ENCODE results near the gene PLCB4.

Gene PLCB4

DNA sequence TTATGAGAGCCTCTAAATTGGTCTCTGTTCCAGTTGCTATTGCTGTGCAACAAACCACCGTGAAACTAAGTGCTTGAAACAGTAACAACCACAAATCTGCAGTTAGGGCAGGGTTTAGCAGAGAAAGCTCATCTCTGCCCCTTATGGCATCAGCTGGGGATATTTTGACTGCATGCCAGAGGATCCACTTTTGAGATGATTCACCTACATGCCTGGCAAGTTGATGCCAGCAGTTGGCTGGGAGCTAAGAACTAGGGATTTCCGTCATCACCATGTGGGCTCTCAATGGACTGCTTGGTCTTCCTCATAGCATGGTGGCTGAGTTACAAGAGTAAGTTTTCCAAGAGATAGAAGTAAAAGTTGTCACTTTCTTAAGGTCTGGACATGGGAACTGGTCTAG lies 35.1 kb downstream of the PLCB4 start:
- DNase-seq (ENCODE audit: low spot score): no peak

DNA sequence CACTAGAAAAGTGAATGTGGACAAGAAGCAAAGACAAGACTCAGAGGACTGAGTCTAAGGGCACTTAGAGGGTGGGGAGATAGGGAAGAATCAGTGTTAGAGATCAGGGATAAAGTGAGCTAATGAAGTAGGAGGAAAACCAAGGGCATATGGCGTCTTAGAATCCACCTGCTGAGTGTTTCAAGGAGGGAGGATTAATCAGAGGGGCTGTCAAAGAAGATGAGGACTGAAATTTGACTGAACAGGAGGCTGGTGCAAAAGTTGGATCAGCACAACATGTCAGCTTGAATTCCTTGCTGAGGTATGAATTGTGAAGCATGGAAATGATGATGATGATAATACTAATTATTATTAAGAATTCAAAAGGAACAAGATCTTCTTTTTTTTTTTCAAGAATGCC lies 39.4 kb downstream of the PLCB4 start:
- DNase-seq (ENCODE audit: low spot score): no peak

DNA sequence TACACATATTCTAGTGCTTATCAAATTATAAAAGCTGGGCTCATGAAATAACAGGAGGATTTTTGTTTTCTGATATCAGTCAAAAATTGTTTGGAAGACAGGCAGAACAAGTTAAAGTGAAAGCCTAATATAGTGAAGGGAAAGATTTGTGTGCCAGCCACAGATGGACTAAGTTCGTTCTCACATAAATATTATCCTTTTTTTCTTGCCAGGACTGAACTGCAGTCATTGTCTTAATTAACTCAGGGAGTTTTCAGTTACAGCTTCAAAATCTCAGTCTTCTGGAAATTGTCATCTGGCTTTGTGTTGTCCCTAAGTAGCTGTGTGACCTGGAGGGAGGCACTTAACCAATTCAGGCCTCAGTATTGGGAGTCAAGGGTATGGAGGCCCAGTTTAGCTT lies 40.7 kb downstream of the PLCB4 start:
- DNase-seq (ENCODE audit: low spot score): no peak

DNA sequence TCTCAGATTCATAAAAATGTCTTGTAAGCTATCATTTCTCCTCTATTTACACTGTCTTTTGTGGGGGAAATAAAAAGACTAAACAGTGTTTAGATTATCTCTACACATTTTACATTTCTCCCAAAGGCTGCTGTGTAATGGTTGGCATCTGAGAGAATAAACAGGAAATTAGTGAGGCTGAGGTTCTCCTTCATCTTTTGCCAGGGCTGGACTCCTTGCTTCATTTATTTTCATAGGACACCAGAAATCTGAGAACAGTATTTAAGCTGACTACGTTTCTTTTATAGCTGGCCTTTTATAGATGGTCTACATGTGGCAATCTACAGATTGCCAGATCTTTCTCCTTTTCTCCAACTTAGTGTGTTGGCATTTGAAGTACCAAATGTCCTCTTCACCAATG lies 41.5 kb downstream of the PLCB4 start:
- DNase-seq (ENCODE audit: low spot score): no peak

DNA sequence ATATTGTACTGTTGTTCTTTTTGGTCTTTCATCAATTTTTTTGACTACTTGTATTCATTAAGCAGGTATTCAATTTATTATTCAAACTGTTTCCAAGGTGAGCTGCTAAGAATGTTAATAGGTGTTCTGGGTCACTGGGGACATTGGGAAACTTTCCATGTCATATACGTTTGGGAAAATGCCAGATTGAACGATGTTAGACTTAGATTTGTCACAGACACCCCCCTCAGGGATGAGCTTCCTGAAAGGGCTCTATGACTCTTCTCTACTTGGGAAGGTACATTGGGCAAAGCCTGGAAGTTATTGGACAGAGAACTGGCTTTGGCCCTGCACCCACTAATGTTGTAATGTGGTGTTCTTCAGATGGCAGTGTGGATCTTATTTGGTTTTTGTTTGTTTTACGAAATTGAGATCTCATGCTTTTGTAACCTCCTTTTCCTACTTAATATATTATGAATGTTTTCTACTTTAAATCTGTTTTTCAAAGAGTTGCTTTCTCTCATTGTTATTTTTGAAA lies 42.1 kb downstream of the PLCB4 start:
- DNase-seq (ENCODE audit: low spot score): no peak

DNA sequence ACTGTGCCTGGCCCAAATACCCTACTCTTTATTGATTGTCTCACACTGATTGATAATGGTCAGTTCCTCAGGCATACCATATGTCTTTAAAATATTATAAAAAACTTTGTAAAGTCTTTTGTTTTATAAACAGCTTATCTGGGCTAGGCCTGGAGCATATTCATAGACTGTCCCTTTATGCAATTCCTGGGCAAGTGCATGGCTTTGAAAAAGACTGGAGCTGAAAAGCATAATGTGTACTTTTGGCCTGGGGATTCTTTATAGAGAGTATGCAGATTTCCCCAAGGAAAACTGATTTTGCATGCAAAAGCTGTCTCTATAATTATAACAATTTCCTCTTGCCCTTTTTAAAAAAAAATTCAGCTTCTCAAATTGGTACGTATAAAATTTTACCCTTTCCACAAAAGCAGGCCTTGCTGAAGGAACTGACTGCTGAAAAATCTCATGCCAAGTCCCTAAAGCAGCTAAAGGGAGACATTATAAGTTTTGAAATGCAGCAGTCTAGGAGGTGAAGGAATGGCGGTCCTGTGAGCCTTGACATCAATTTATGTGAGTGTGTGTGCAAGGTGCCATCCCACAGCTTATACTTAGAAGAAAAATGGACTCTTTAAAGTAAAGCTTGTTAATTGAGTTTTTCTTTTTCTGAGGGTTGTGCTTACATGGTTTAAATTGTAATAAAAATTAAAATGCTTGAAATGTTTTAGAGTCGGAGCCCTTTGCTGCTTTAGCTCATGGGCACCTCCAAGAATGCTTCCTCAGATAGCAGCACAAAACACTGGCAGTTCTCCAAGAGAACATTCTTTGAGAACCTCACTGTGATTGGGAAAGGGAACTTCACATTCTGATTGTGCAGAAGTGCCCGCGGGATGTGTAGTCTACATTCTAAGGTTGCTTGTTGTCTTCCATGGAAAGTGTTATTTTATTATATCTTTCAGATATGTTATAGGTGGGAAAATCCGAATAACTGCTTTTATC lies 43.9 kb downstream of the PLCB4 start:
- no peak for DNase-seq (ENCODE audit: low spot score)

DNA sequence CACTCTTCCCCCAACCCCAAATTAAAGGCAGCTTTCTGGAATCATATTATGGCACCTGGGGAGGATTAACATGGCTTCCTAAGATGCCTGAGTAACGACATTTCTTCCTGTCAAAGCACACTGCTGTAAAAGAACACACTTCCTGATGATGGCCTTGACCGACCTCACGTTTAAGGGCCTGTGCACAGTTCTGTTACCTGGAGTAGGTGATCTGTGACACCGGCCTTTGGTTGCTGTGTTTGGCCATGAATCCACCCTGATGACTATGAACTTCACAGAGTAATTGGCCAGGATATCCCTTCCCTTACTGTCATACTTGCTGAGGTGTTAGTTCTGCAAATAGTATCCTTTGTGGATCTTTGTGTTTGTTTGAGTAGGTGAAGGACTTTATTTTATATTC lies 45.8 kb downstream of the PLCB4 start:
- DNase-seq (ENCODE audit: low spot score): no peak

DNA sequence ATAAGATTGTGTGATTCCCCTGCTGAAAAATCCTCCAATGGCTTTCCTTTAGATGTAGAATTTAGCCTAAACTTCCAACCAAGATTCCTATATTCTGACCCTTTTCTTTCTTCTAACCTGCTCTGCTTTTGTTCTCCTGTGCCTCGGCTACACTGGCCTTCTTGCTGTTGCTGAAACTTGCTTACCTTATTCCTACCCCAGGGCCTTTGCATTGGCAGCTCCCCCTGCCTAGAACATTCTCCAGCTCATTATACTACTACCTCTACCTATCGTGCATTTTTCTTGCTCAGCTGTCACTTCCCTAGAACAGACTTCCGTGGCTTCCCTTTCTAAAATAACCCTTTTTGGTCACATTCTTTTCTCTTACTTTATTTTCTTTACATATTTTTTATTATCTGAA lies 48.7 kb downstream of the PLCB4 start:
- DNase-seq (ENCODE audit: low spot score): no peak

DNA sequence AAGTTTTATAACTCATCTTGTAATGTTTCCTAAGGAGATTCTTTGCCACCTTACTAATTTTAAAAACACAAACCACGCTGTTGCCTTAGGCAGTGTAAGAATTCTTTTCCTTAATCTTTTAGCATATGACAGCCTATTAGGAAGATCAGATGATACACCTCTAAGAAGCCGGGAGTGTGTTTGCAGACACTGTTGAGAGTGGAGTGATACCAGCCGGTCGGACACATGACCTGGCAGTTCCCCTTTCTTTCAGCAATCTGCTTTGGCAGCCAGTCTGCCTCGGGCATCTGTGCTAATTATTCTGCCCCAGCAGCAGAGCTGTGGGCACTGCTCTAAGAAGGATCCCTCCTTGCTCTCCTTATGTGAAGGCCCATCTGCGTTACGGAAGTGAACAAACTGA lies 50.9 kb downstream of the PLCB4 start:
- no peak for DNase-seq (ENCODE audit: low spot score)

DNA sequence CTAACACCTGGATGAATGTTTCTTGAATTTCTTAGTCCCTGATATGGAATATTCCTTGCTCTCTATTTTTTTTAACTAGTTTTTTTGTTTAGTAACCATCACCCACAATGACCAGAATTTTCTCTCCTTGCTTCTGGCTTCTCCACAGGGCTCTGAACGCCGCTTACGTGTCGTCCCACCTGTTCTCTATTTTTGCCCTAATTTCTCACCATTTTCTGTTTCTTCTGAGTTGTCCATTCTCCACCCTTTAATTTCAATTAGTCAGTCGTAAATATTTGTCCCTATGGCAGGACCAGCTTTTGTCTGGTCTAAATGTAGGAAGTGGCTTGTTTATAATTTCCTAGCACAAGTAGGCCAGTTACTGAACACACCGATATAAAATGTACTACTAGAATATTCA lies 52.3 kb downstream of the PLCB4 start:
- no peak for DNase-seq (ENCODE audit: low spot score)

DNA sequence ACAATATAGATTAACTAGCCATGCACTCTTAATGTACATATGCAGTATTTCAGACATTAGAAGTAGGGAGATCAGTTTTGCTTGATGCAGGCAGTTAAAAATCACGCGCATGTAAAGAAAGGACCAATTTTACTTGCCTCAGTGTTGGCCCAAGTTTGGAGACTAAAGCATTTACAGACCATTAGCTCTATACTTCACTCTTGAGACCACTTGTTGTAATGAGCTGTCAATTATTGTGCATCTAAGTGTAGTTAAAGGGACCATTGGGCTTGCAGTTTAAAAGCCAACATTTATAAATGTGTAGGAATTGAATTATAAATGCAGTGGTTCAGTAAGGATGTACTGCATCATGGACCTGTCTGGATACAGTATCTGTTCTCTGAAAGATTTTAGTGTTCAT lies 53.7 kb downstream of the PLCB4 start:
- DNase-seq (ENCODE audit: low spot score): no peak

DNA sequence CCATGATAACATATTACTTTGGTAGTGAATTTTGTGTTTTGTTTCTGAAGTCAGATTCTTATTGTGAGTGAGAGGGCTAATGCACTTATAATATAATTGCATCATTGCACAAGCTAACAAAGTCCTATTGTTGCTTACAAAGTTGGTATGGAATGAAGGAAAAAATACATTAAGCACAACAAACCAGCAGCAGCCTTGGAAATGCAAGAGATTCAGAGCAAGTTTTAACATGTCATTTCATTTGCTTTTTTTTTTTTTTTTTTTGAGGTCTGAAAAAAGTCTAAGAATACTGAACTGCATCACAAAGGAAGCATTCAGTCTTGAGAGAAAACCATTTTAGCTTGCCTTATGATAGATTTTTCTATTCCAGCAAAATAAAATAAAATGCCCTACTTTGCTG lies 57.6 kb downstream of the PLCB4 start:
- DNase-seq (ENCODE audit: low spot score): no peak

DNA sequence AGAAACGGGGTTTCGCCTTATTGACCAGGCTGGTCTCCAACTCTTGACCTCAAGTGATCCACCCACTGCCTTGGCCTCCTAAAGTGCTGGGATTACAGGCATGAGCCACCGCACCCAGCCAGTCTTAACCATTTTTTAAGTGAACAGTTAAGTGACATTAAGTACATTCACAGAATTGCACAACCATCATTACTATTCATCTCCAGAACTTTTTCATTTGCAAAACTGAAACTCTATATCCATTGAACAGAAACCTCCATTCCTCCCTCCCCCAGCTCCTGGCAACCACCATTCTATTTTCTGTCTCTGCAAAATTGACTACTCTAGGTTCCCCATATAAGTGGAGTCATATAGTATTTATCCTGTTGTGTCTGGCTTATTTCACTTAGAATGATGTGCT lies 59.7 kb downstream of the PLCB4 start:
- DNase-seq (ENCODE audit: low spot score): no peak

DNA sequence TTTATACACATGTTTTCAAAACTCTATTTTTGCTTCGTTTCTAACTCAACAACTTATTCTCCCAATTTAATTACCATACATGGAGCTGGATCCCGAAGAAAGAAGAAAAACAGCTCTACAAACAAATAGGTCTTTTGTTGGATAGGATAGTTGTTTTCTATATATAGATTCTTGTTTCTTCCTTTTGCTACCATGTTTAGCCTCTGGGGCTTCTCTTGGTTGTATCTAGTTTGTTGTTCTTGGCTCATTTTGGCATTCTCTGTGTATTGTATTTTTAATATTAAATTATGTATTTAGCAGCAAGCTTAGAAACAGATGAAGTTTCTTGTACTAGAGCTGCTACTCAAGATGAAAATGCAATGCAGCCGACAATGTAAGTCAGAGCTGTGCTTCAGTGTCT lies 60.9 kb downstream of the PLCB4 start:
- DNase-seq (ENCODE audit: low spot score): no peak

DNA sequence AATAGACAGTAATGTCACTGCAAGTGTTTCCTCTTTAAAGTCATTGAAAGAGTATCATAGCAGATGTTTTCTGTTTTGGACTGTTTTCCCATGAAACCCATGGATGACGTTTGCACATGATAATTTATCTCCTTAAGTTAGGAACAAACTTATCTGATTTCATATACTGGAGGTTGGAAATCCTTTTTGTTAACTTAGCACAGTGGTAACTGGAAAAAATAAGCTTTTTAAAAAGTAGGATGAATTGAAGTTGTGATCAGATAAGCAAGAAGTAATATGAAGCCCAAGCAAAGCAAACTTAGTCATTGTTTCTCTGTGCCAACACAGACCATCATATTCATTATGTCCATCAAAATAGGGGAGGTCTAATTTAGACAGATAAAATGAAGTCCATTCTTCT lies 61.6 kb downstream of the PLCB4 start:
- DNase-seq (ENCODE audit: low spot score): no peak

DNA sequence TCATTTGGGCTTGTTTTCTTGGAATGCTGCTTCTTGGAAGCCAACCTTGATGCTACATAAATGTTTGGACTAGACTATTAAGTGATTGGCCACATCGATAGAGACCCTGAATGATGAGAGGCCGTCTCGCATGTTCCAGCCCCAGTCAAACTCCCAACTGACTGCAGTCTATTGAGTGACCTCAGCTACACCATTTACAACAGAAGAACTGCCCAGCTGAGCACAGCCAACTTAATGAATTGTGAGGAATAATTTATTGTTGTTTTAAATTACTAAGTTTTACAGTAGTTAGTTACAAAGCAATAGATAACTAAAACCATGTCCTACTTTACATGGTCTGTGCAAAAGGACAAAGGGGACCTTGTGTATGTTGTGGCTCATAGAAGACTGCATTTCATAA lies 63.0 kb downstream of the PLCB4 start:
- DNase-seq (ENCODE audit: low spot score): no peak

DNA sequence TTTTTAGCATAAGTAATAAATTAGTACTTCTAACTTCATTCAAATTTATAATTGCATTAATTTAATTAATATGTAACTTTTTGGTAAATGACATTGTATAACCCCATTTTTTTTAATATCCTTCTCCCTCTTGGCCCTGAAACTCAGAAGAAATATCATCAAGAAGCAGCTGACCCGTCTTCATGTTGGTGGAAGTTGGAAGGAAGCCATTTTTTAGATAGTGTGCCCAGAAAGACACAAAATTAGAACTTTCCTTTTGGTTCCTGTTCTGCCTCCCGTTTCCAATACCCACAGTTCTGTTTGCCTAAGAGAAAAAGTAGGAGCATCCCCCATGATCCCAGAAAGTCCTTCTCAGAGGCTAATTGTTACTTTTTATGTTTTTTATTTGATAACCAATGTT lies 65.5 kb downstream of the PLCB4 start:
- DNase-seq (ENCODE audit: low spot score): no peak

DNA sequence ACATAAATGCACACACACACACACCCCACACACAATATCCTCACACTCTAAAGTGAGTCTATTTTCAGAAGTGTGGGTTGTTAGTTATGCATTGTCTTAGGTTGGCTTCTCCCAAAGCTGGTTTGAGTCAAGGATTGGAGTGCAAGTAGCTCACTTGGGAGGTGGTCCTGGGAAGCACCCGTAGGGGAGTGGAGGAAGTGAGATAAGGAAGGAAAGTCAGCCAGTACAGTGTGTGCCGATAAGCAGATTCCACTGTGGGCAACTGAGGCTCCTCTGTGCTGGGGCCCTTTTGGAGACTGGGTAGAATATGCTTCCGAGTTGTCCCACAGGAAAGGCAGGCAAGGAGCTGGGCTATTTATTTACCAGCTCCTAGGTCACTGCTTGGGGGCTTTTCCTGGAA lies 67.2 kb downstream of the PLCB4 start:
- no peak for DNase-seq (ENCODE audit: low spot score)

DNA sequence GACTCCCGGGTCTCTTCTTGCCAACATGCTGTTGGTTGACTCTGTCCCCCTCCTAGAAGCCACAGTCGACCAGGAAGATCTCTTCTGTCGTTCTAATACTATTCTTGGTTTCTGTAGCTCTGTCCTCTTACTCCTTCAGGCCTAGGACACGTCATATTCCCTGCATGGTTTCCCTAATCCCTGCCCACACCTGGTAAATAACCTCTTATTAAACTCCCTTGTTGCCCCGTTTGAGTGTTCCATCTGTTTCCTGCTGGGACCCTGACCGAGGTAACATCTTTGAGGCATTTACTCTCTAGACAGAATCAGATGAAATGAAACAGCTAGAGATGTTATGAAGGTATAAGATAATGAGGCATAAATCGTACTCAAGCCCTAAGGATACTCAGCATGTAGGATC lies 68.1 kb downstream of the PLCB4 start:
- no peak for DNase-seq (ENCODE audit: low spot score)

DNA sequence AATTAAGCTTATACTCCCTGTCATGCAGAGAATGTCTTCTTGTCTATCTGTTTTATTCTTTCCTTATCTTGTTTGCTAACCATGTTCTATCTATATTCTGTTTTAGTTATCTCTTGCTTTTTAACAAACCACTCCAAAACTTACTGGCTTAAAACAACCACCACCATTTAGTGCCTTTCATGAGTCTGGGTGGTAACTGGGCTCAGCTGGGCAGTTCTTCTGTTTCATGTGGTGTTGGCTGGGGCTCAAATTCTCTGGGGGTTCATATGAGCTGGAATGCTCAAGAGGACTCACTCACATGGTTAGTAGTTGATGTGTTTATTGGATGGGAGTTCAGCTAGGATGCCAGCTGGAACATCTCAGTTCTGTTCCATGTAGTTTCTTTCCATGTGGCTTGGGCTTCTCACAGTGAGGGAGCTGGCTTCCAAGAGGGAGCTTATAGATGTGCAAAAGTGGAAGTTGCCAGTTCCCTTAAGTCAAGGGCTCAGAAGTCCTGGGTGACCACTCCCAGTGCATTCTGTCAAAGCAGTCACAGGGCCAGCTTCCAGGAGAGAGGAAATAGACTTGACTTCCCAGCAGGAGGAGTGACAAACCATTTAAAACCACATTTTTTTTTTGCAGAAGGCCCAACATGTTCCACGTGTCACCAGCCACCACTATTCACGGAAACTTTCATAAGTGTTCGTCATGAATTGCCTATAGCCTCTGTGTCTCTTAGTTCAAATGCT lies 70.4 kb downstream of the PLCB4 start:
- no peak for DNase-seq (ENCODE audit: low spot score)

DNA sequence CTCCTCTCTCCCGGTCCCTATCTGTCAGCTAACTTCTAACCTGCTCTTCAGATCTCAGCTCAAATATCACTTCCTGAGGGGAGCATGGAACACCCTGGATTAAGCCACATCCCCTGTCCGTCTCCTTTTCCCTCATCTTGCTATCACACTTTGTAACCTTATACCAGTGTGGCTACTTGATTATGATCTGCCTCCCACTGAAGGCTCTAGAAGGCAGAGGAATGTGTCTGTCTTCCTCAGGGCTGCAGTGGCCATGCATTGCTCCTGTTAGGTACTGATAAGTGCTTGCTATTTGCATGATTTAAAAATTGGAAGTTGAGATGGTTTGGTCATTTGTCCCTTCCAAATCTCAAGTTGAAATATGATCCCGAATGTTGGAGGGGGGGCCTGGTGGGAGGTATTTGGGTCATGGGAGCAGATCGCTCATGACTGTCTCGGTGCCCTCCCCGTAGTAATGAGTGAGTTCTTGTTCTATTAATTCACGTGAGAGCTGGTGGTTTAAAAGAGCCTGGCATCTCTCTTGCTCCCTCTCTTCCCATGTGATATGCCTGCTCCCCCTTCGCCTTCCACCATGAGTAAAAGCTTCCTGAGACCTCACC lies 71.4 kb downstream of the PLCB4 start:
- DNase-seq (ENCODE audit: low spot score): no peak

DNA sequence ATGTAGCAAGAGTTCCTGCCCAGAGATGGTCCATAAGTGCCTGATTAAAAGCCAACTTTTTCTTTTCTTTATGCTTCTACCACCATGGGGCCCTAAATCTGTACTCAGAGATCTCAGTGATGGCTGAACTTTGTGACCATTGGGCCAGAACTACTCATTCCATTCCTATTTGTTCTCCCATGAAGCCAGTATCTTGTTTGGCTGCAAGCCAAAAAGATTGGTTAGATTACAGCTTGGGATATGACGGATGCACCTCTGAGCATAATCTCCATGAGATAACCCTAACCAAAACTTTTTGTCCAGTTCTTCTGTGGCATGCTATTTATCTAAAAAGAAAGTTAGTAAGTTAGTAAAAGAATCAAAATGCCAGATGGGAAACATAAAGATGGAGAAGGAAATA lies 72.2 kb downstream of the PLCB4 start:
- no peak for DNase-seq (ENCODE audit: low spot score)

DNA sequence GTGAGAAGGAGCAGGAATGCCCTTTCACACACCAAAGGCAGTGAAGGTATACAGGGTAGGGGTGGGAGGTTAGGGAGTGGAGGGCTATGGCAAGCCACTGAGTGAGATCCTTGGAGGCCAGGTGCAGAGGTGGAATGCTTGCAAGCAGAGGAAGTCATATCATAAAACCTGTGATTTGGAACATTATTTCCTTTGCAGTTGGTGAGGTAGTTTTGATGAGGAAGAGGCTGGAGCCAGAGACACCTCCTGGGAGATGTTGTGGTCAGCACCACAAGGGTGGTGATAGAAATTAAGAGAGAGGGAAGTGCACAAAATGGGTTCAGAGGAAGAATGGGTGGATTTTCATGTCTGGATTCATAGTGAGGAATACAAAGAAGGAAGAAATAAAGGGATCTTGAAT lies 73.0 kb downstream of the PLCB4 start:
- no peak for DNase-seq (ENCODE audit: low spot score)

All from hematopoietic multipotent progenitor cell treated with erythropoietin and hydrocortisone succinate and interleukin-3 and kit ligand, for 15 days (in vitro differentiated cells).